ENCODE data around the gene NMUR2. TPM values are rescaled to one million over a fixed set of nuclear protein-coding genes. Genes with fewer than 3 reads are reported as not detected.

NMUR2 gene
- total and polyA plus RNA-seq, 2 donors (not counting 3 experiments of a cell fraction or from before 2014, with no cell fraction given), result not detected

- no peak overlapping the region for H3K4me2 ChIP-seq (ENCODE audit: insufficient read depth, low read length)
- intact Hi-C loops (cut with micrococcal nuclease), result no loop called here
- no peaks in the 10 kb centered on the region for H3K36me3 ChIP-seq (ENCODE audit: control insufficient read depth in 2 of 2, extremely low read depth in 1 of 2, insufficient read depth in 2 of 2, low read length in 2 of 2)
- no peaks in the 10 kb centered on the region for H3K9me1 ChIP-seq (replicated peaks; ENCODE audit: control insufficient read depth, extremely low read depth, insufficient read depth, low read length)
- H3K27me3 ChIP-seq (ENCODE audit: control insufficient read depth in 2 of 2, insufficient read depth in 2 of 2, low read length in 2 of 2), result no peaks in the 10 kb centered on the region
- no peak overlapping the region for H2AFZ ChIP-seq (ENCODE audit: low read depth, low read length)
- no peak overlapping the region for H3K9ac ChIP-seq (replicated peaks; ENCODE audit: extremely low read depth, insufficient read depth, low read length)
- H3K79me2 ChIP-seq (ENCODE audit: control insufficient read depth, insufficient read depth, low read length), result no peaks in the 10 kb centered on the region
- ChIA-PET CTCF (no interaction called here), POLR2A (no interaction called here)
- H3K9me3 ChIP-seq (replicated peaks; ENCODE audit: control insufficient read depth, insufficient read depth, low read length), result no peaks in the 10 kb centered on the region
- DNase-seq (ENCODE audit: low read depth, low spot score) (no peak), FAIRE-seq (no peak)
- no peak overlapping the region for H3K4me3 ChIP-seq (replicated peaks in 1 of 3; ENCODE audit: insufficient read depth in 1 of 3, low read depth in 1 of 3, low read length in 3 of 3)
- H3K4me1 ChIP-seq (ENCODE audit: control insufficient read depth, extremely low read depth, insufficient read depth, low read length), result no peaks in the 10 kb centered on the region
- dilution Hi-C loops (cut with MboI; ENCODE audit: extremely low pct_ligation_motif_present, low sequenced_read_pairs), result no loop called here
- H3K27ac ChIP-seq (ENCODE audit: insufficient read depth, low read depth, low read length), result no peak overlapping the region
- no peaks in the 10 kb centered on the region for H4K20me1 ChIP-seq (replicated peaks; ENCODE audit: control insufficient read depth, extremely low read depth, insufficient read depth, low read length)
- TF ChIP-seq JUN (IDR thresholded peaks at IDR 0.05; ENCODE audit: borderline replicate concordance, insufficient read depth, insufficient read length, low read depth) (no peak), GATA2 (IDR thresholded peaks at IDR 0.05; ENCODE audit: insufficient read depth, insufficient read length, low read depth, low read length) (no peak), POLR2A (IDR thresholded peaks at IDR 0.05; ENCODE audit: low read depth, low read length) (no peak), MAX (IDR thresholded peaks at IDR 0.05; ENCODE audit: insufficient read depth, insufficient read length) (no peak), POLR2AphosphoS5 (IDR thresholded peaks at IDR 0.05; ENCODE audit: insufficient read depth, low read depth, low read length) (no peak), EZH2 (IDR thresholded peaks at IDR 0.05; ENCODE audit: borderline replicate concordance, low read depth, low read length, severe bottlenecking) (no peak), MYC (IDR thresholded peaks at IDR 0.05; ENCODE audit: low read depth, low read length) (no peak), FOS (IDR thresholded peaks at IDR 0.05; ENCODE audit: borderline replicate concordance, insufficient read depth, low read length) (no peak)
- TF ChIP-seq, protein P1, sequence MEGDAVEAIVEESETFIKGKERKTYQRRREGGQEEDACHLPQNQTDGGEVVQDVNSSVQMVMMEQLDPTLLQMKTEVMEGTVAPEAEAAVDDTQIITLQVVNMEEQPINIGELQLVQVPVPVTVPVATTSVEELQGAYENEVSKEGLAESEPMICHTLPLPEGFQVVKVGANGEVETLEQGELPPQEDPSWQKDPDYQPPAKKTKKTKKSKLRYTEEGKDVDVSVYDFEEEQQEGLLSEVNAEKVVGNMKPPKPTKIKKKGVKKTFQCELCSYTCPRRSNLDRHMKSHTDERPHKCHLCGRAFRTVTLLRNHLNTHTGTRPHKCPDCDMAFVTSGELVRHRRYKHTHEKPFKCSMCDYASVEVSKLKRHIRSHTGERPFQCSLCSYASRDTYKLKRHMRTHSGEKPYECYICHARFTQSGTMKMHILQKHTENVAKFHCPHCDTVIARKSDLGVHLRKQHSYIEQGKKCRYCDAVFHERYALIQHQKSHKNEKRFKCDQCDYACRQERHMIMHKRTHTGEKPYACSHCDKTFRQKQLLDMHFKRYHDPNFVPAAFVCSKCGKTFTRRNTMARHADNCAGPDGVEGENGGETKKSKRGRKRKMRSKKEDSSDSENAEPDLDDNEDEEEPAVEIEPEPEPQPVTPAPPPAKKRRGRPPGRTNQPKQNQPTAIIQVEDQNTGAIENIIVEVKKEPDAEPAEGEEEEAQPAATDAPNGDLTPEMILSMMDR (IDR thresholded peaks at IDR 0.05; ENCODE audit: extremely low read depth in 1 of 2, insufficient read depth in 1 of 2, low read depth in 1 of 2, low read length in 2 of 2), result no peak
- no TSS peak for BruUV-seq (replicated peaks)
These were observed 40.2 kb downstream of the NMUR2 start for GRCh38 chr5:152364899-152365298.

Measured in endothelial cell of umbilical vein (primary cell).